Gastrocnemius medialis (tissue), 4 donors: ENCODE data around the gene ORC4.

ENCODE experiments used
- POLR2A ChIP-seq, 2 donors: fragments of 450-650 bp; IDR thresholded peaks; one replicate each; pipeline ENCODE4 v1.6.1; 2017; ENCODE audit warnings: antibody characterized with exemption in 2 of 2, mild to moderate bottlenecking in 2 of 2, moderate library complexity in 2 of 2
- TF ChIP-seq, protein P1 (sequence below), 5 experiments: fragments of 450-650 bp in 3 of 5; fragments of 200-600 bp in 2 of 5; sonication (generic) in 2 of 5; IDR thresholded peaks in 4 of 5; conservative IDR thresholded peaks in 1 of 5; 1 replicate in 4 of 5; 2 replicates in 1 of 5; pipeline ENCODE4 v1.5.1; 2016 to 2019; ENCODE audit warnings: antibody characterized with exemption in 5 of 5, mild to moderate bottlenecking in 3 of 5, moderate library complexity in 3 of 5

DNA sequence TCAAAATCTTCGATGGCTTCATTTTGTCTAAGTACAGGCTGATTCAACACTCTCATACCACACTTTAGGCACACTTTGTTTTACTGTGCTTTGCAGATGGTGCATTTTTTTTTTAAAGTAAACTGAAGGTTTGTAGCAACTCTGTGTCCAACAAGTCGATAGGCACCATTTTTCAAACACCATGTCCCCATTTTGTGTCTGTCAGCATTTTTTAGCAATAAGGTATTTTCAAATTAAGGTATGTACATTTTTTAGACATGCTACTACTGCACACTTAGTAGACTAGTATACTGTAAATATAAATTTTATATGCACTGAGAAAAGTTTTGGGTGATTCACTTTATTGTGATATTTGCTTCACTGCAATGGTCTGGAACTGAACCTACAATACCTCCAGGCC is 44.4 kb downstream of the ORC4 start:
- TF ChIP-seq, protein P1, sequence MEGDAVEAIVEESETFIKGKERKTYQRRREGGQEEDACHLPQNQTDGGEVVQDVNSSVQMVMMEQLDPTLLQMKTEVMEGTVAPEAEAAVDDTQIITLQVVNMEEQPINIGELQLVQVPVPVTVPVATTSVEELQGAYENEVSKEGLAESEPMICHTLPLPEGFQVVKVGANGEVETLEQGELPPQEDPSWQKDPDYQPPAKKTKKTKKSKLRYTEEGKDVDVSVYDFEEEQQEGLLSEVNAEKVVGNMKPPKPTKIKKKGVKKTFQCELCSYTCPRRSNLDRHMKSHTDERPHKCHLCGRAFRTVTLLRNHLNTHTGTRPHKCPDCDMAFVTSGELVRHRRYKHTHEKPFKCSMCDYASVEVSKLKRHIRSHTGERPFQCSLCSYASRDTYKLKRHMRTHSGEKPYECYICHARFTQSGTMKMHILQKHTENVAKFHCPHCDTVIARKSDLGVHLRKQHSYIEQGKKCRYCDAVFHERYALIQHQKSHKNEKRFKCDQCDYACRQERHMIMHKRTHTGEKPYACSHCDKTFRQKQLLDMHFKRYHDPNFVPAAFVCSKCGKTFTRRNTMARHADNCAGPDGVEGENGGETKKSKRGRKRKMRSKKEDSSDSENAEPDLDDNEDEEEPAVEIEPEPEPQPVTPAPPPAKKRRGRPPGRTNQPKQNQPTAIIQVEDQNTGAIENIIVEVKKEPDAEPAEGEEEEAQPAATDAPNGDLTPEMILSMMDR (IDR thresholded peaks at IDR 0.05 in 4 of 5, conservative IDR thresholded peaks at IDR 0.05 in 1 of 5): no peak
- TF ChIP-seq POLR2A (IDR thresholded peaks at IDR 0.05): no peak
